ENCODE measurements around the gene VSTM2B.

The VSTM2B gene

GRCh38 chr19:29497241-29497640 lies 28.6 kb upstream of the VSTM2B start:
- peak; percentile 14 for DNase-seq

- peak; percentile 46 for DNase-seq
These were observed 27.9 kb upstream of the VSTM2B start for GRCh38 chr19:29497686-29498436.

DNA sequence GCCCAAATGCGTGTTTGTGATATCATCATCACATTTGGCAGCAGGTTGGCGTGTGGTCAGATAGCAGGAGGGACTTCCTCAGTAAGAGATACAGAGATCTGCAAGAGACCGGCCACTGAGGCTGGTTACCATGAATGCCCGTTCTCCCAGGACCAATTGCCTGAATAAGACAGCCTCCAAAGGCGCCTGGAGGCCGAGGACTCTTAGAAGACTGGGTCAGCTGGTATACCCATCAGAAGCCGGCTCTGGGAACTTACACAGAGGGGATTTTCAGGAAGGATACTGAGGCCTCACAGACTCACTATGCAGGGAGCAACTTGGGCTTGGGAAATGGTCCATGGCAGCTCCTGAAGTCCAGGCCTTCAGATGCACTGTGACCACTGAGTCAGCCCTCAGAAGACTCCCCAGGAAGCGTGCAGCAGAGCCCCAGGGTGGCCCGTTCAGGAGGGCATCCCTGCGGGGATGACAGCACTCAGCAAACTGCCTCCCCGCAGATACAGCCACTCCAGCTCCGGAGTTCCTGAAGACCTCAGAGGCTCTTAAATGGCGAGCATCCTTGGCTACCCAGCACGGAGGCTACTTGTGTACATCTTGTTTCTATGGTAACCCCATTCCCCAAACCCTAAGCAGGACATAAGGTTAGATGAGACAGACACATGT lies 26.4 kb upstream of the VSTM2B start:
- DNase-seq = peak; percentile 43

DNA sequence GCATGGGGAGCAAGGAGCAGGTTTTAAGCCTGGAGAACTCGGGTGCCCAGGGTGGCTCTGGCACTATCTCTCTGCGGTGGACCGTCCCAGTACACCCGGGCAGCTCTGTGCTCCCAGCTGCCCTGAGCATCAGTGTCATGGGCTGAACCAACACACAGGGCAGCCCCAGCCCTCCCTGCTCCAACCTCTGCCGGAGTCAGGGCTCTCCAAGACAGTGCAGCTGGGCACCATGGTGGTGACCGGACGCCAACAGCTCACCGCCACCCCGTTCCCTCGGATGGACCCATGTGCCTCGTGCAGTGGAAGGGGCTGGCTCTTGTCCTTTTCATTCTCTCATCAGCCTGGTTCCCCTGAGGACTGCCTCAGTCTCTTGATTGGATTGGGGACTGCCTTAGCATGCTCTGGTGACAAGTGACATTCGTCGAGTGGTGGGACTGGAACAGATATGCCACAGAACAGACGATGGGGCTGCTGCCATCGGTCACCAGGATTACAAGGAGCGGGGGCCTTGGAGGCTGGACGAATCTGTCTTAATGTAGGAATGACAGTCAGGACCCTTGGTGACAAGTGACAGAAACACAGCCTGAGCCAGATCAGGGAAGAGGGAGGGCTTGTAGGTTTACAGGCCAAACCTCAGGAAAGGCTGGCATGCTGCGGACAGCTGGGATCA lies 25.7 kb upstream of the VSTM2B start:
- DNase-seq = peak; percentile 38

DNA sequence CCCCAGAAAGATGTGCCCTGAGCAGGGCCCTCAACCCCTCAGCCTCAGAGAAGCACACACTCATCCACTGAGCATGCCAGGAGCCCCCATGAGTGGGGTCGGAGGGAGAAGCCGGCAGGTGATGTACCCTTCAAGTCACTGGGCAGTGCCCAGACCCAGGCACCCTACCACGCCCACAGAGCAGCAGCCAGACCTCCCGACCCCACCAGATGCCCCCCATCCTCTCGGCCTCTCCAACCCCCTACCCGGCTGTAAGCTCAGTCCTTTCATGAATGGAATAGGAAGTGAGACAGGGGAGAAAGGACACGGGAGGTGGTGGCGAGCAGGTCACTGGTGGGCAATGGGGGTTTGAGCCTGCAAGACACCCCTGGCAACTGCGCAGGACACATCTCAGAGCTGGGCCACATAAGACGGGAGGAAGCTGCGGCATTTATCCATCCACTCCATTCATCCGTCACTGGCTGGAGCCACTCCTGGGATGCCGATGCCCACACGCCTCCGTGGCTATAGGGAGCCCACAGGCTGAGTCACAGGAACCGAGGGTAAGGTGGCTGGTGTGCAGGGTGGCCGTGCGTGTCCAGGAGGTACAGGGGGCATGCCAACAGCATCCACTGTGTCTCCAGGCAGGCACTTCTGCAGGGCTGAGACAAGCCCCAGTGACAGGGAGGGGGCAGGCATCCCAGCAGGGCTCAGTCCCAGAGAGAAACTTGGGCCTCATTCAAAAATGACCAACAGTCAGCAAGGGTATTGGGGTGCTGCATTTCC lies 23.8 kb upstream of the VSTM2B start:
- peak; percentile 53 for DNase-seq

DNA sequence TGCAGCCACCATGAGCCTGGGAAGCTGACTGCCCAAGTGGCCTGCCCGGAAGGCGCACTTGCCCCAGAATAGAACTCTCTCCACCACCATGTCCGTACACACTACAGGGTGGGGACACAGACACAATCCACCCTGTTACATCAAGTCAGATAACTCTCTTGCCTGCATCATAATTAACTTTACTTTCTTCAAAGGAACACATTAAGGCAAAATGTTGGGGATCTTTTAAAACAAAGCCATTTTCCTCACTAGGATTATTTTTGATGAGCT lies 23.3 kb upstream of the VSTM2B start:
- no peak for DNase-seq

GRCh38 chr19:29503140-29503758 lies 22.5 kb upstream of the VSTM2B start:
- DNase-seq = peak; percentile 28

GRCh38 chr19:29503785-29504184 lies 22.0 kb upstream of the VSTM2B start:
- peak; percentile 43 for DNase-seq

- peak; percentile 56 for DNase-seq
These were observed 21.3 kb upstream of the VSTM2B start for GRCh38 chr19:29504454-29504853.

DNA sequence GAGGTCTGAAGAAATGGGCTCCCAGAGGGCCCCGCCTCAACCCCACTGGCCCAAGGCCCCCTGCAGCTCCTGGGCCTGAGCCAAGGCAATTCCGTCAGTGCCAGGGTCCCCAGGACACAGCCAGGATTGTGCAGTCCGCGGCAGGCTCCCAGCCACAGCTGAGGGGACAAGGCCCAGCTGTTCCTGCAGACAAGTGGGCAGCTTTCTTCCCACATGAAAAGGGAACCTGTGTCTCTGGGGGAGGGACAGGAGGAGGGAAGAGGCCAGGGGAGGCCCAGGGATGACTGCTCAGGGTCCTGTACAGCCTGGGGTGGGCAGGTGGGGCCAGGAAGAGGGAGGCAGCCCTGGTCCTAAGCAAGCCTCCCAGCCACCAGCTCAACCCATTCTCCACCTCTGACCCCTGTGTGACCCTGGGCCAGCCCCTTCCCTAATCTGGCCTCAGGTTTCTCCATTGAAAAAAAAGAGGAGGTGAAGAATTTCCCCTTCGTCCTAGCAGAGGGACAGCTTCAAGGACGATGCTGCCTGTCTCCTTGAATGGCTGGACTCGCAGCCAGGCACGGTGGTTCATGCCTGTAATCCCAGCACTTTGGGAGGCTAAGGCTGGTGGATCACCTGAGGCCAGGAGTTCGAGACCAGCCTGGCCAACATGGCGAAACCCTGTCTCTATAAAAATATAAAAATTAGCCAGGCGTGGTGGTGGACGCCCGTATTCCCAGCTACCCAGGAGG lies 20.5 kb upstream of the VSTM2B start:
- DNase-seq = peak; percentile 30

- DNase-seq = peak; percentile 30
These were observed 19.2 kb upstream of the VSTM2B start for GRCh38 chr19:29506619-29506911.

- peak; percentile 31 for DNase-seq
These were observed 18.5 kb upstream of the VSTM2B start for GRCh38 chr19:29507081-29507860.

DNA sequence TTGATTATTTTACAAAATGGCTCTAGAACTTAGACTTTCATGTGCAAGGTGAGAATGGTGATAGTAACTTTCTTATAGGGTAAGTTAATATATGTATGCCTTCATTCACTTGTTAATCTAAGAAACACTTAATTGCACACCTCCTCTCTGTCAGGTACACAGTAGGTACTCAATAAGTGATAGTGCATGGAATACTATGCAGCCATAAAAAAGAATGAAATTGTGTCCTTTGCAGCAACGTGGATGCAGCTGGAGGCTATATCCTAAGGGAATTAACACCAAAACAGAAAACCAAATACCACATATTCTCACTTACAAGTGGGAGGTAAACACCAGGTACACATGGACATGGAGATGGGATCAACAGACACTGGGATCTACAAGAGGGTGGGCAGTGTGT lies 17.6 kb upstream of the VSTM2B start:
- DNase-seq = no peak

DNA sequence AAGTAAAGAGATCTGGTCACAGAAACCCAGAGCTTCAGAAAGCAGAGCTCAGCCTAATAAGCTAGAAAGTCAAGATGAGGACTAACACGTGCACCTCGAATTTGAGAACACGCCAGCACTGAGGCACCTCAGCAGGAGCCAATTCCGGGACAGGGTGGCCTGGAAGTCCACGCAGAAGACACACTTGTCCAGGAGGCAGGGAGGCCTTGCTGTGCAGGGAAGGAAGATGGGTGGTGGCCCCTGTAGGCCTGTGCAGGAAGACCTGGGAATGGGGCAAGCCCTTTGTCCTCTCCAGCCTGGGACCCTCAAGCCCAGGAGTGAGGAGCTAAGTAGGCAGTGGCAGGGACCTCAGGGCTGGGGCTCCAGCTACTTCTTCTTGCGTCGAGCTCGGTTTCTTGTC lies 16.3 kb upstream of the VSTM2B start:
- peak; percentile 50 for DNase-seq

DNA sequence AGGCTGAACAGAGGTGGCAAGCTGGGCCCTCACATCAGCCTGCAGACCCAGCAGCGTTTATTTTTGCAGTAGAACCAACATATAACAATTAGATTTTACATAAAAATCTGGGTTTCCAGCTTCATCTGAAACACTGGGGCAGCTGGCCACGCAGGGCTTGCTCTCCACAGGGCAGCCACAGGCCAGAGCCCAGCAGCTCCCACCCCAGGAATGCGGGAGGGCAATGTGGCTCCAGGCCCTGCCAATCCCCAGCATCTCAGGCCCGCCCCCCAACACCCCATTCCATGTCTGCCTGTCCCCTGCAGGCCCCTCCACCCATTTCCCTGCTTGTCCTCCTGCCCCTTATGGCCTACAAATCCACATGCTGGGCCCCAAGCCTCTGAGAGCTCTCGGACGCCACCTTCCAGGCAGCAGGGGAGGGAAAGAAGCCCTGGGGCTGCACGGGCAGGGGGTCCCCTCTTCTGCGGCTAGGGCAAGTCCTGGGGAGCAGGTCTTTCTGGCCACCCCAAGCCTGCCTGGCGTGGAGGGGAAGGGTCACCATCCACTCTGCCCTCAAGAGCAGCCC lies 15.0 kb upstream of the VSTM2B start:
- peak; percentile 45 for DNase-seq

GRCh38 chr19:29511768-29512167 lies 14.0 kb upstream of the VSTM2B start:
- no peak for DNase-seq

DNA sequence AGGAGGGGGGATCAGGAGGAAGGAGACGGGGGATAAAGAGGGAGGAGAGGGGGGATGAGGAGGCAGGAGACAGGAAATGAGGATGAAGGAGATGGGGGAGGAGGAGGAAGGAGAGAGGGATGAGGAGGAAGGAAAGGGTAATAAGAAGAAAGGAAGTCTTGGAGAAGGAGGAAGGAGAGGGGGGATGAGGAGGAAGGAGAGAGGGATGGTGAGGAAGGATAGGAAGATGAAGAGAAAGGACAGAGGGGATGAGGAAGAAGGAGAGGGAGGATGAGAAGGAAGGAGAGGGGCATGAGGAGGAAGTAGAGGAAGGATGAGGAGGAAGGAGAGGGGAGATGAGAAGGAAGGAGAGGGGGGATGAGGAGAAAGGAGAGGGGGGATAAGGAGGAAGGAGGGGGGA lies 13.0 kb upstream of the VSTM2B start:
- no peak for DNase-seq

GRCh38 chr19:29514525-29515232 lies 11.1 kb upstream of the VSTM2B start:
- no peak for DNase-seq

DNA sequence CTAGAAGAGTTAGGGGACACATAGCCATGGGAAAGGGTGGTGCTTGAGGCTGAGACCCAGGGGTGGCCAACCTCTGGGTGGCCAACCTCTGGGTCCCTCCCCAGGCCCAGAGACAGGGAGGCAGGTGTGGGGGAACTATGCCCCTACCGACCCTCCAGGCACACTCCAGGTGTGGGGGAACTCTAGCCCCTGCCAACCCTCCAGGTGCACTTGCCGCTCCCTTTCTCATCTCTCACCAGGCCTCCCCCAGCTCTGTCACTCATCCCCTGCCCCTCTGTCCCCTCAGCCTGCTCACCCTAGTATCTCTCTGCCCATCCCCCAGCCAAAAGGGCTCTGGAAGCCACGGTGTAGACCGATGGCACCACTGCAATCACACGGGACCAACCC lies 10.6 kb upstream of the VSTM2B start:
- DNase-seq = no peak

DNA sequence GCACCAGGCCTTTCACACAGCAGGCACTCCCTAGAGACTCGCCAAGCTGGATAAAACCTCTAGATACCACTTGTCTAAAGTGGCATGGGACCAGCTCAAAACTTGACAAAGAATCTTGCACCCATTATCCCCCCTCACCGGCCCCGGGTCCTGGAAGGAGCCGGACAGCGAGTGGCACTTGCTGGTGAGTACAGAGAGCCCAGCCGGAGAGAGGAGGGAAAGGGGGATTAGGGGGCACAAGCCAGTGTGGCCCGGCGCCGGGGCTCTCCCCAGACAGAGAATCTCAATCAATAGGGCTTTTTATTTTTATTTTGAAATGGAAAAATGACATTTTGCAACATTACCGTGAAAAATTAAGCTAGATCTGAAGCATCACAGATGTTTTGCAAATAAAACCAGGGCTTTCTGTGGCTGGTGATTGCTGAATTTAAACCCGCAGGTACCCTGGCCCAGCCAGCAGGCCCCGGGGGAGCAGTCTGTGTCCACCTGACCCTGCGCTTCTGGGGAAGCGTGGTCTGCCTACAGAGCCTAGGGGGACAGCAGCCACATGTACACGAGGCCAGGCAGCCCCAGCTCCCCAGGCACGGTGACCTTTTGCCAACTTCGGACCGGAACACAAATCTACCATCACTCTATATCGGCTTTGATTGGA lies 10.0 kb upstream of the VSTM2B start:
- no peak for DNase-seq

Data from activated effector memory CD4-positive, alpha-beta T cell treated with anti-CD3 and anti-CD28 coated beads, Interleukin-2, amount 50 U/mL, for 16 hours (primary cell).